Panc1 (cell line): ENCODE results near the gene UNC80.

Source experiments
- POLR2AphosphoS5 ChIP-seq: IDR thresholded peaks from 2 replicates; pipeline ENCODE4 v1.6.1; 2012; ENCODE audit warnings: mild to moderate bottlenecking, low read depth, low read length, moderate library complexity
- SIN3A ChIP-seq: IDR thresholded peaks from 2 replicates; pipeline ENCODE4 v1.6.1; 2012; ENCODE audit warnings: low read depth, mild to moderate bottlenecking, low read length, moderate library complexity, borderline replicate concordance; ENCODE audit not compliant: insufficient read depth
- TCF7L2 ChIP-seq: IDR thresholded peaks from 2 replicates; pipeline ENCODE4 v1.6.1; 2011; ENCODE audit warnings: mild to moderate bottlenecking, low read depth, low read length, inconsistent platforms
- TF ChIP-seq, protein P1 (sequence below): fragments of 450-650 bp; IDR thresholded peaks from 2 replicates; pipeline ENCODE4 v1.5.1; 2017; ENCODE audit warnings: mild to moderate bottlenecking
- TF ChIP-seq, protein P2 (sequence below), 2 experiments: IDR thresholded peaks; 2 replicates each; pipeline ENCODE4 v1.6.1; 2011 to 2012; ENCODE audit warnings: low read depth in 2 of 2, control low read depth in 1 of 2, low read length in 1 of 2, mild to moderate bottlenecking in 1 of 2, moderate library complexity in 1 of 2; ENCODE audit not compliant: insufficient read depth in 1 of 2

DNA sequence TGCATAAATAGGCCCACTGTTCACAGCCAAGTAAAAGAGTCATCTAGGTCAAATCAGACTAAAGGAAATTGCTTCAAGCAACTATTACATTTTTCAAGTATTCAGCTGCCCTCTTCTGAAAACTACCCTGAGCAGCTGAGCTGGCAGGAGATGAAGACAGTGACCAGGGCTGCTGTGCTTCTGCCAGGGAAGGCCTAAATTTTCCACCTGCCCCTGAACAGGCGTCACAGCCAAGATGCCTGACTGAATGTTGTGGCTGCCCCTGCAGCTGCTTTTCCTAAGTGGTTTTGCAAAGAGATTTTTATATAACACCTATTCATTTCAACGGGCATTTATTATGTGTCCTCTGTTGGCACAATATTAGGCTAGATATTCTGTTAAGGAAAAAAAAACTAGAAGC lies 134.1 kb downstream of the UNC80 start:
- TF ChIP-seq, protein P1, sequence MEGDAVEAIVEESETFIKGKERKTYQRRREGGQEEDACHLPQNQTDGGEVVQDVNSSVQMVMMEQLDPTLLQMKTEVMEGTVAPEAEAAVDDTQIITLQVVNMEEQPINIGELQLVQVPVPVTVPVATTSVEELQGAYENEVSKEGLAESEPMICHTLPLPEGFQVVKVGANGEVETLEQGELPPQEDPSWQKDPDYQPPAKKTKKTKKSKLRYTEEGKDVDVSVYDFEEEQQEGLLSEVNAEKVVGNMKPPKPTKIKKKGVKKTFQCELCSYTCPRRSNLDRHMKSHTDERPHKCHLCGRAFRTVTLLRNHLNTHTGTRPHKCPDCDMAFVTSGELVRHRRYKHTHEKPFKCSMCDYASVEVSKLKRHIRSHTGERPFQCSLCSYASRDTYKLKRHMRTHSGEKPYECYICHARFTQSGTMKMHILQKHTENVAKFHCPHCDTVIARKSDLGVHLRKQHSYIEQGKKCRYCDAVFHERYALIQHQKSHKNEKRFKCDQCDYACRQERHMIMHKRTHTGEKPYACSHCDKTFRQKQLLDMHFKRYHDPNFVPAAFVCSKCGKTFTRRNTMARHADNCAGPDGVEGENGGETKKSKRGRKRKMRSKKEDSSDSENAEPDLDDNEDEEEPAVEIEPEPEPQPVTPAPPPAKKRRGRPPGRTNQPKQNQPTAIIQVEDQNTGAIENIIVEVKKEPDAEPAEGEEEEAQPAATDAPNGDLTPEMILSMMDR: no peak
- TF ChIP-seq SIN3A: no peak
- TF ChIP-seq, protein P2, sequence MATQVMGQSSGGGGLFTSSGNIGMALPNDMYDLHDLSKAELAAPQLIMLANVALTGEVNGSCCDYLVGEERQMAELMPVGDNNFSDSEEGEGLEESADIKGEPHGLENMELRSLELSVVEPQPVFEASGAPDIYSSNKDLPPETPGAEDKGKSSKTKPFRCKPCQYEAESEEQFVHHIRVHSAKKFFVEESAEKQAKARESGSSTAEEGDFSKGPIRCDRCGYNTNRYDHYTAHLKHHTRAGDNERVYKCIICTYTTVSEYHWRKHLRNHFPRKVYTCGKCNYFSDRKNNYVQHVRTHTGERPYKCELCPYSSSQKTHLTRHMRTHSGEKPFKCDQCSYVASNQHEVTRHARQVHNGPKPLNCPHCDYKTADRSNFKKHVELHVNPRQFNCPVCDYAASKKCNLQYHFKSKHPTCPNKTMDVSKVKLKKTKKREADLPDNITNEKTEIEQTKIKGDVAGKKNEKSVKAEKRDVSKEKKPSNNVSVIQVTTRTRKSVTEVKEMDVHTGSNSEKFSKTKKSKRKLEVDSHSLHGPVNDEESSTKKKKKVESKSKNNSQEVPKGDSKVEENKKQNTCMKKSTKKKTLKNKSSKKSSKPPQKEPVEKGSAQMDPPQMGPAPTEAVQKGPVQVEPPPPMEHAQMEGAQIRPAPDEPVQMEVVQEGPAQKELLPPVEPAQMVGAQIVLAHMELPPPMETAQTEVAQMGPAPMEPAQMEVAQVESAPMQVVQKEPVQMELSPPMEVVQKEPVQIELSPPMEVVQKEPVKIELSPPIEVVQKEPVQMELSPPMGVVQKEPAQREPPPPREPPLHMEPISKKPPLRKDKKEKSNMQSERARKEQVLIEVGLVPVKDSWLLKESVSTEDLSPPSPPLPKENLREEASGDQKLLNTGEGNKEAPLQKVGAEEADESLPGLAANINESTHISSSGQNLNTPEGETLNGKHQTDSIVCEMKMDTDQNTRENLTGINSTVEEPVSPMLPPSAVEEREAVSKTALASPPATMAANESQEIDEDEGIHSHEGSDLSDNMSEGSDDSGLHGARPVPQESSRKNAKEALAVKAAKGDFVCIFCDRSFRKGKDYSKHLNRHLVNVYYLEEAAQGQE (IDR thresholded peaks at IDR 0.05; ENCODE audit: insufficient read depth in 1 of 2, low read depth in 2 of 2, low read length in 1 of 2): no peak
- TF ChIP-seq POLR2AphosphoS5: no peak
- TF ChIP-seq TCF7L2: no peak
